HL-60 (cell line): ENCODE measurements around the gene MEN1.

ENCODE experiments used
- DNase-seq, 2 experiments: peaks; one replicate each; pipeline ENCODE4 v3.0.0-alpha.2; 2010 to 2020; ENCODE audit warnings: low read depth in 1 of 2, low spot score in 1 of 2
- H3K27ac ChIP-seq: fragments of 250-450 bp; sonication (Bioruptor Pico); replicated peaks from 2 replicates; pipeline ENCODE4 v1.5.1; 2020; ENCODE audit warnings: mild to moderate bottlenecking, moderate library complexity
- H3K27me3 ChIP-seq: fragments of 250-450 bp; sonication (Bioruptor Pico); 2 replicates; pipeline ENCODE4 v1.5.1; 2021; ENCODE audit warnings: mild to moderate bottlenecking, moderate library complexity; ENCODE audit not compliant: insufficient read depth, poor library complexity, severe bottlenecking
- H3K4me3 ChIP-seq: replicated peaks from 2 replicates; pipeline ENCODE4 v1.5.1; 2011; ENCODE audit warnings: mild to moderate bottlenecking, control low read depth, low read length; ENCODE audit not compliant: insufficient read depth
- GABPA ChIP-seq: IDR thresholded peaks from 2 replicates; pipeline ENCODE4 v1.6.1; 2012; ENCODE audit warnings: low read depth
- POLR2AphosphoS5 ChIP-seq: IDR thresholded peaks from 2 replicates; pipeline ENCODE4 v1.6.1; 2012; ENCODE audit warnings: low read depth
- SPI1 ChIP-seq: IDR thresholded peaks from 2 replicates; pipeline ENCODE4 v1.6.1; 2012; ENCODE audit warnings: low read depth, mild to moderate bottlenecking, borderline replicate concordance
- TF ChIP-seq, protein P1 (sequence below): IDR thresholded peaks from one replicate; pipeline ENCODE4 v1.5.1; 2011; ENCODE audit warnings: low read length, control low read depth, inconsistent platforms; ENCODE audit not compliant: insufficient read depth
- TF ChIP-seq, protein P2 (sequence below): IDR thresholded peaks from 2 replicates; pipeline ENCODE4 v1.6.1; 2012; ENCODE audit warnings: low read depth; ENCODE audit not compliant: insufficient replicate concordance

MEN1 gene

DNA sequence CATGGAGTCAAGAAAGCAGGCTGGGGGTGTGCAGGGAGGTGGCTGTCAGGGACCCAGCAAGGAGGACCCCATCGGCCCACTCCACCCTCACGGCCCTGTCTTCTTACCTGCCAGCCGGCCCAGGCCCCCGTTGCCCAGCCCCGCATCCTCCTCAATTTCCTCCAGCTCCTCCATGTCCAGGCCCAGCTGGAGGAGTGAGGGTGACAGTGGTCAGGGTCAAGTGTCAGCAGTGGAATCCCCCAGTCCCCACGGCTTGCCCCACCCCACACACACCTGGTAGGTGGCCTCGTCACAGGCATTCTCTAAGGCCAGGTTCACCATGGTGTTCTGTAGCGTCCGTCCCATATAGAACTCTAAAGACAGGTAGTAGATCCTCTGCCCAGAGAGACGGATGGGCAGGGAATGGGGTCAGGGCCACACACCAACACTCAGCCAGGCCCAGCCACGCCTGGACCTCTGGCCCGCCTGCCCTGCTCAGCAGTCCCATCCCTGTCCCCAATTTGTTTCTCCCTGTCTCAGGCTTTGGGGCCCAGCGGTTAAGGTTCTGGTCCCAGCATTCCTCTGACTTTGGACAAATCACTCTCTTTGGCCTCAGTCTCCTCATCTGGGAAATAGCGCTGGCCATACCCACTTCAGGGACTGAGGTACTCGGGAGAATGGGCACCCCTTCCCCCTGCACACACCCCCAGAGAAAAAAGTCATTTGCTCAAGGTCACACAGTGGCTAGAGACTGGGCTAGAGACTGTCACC, 51.8 kb downstream of the MEN1 start:
- no peak for DNase-seq
- TF ChIP-seq, protein P1, sequence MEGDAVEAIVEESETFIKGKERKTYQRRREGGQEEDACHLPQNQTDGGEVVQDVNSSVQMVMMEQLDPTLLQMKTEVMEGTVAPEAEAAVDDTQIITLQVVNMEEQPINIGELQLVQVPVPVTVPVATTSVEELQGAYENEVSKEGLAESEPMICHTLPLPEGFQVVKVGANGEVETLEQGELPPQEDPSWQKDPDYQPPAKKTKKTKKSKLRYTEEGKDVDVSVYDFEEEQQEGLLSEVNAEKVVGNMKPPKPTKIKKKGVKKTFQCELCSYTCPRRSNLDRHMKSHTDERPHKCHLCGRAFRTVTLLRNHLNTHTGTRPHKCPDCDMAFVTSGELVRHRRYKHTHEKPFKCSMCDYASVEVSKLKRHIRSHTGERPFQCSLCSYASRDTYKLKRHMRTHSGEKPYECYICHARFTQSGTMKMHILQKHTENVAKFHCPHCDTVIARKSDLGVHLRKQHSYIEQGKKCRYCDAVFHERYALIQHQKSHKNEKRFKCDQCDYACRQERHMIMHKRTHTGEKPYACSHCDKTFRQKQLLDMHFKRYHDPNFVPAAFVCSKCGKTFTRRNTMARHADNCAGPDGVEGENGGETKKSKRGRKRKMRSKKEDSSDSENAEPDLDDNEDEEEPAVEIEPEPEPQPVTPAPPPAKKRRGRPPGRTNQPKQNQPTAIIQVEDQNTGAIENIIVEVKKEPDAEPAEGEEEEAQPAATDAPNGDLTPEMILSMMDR = no peak
- TF ChIP-seq POLR2AphosphoS5 = no peak
- TF ChIP-seq SPI1 = no peak
- TF ChIP-seq GABPA = no peak
- TF ChIP-seq, protein P2, sequence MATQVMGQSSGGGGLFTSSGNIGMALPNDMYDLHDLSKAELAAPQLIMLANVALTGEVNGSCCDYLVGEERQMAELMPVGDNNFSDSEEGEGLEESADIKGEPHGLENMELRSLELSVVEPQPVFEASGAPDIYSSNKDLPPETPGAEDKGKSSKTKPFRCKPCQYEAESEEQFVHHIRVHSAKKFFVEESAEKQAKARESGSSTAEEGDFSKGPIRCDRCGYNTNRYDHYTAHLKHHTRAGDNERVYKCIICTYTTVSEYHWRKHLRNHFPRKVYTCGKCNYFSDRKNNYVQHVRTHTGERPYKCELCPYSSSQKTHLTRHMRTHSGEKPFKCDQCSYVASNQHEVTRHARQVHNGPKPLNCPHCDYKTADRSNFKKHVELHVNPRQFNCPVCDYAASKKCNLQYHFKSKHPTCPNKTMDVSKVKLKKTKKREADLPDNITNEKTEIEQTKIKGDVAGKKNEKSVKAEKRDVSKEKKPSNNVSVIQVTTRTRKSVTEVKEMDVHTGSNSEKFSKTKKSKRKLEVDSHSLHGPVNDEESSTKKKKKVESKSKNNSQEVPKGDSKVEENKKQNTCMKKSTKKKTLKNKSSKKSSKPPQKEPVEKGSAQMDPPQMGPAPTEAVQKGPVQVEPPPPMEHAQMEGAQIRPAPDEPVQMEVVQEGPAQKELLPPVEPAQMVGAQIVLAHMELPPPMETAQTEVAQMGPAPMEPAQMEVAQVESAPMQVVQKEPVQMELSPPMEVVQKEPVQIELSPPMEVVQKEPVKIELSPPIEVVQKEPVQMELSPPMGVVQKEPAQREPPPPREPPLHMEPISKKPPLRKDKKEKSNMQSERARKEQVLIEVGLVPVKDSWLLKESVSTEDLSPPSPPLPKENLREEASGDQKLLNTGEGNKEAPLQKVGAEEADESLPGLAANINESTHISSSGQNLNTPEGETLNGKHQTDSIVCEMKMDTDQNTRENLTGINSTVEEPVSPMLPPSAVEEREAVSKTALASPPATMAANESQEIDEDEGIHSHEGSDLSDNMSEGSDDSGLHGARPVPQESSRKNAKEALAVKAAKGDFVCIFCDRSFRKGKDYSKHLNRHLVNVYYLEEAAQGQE = no peak
- no peak overlapping the region for H3K27ac ChIP-seq
- H3K27me3 ChIP-seq = no peaks in the 10 kb centered on the region
- no peak overlapping the region for H3K4me3 ChIP-seq

DNA sequence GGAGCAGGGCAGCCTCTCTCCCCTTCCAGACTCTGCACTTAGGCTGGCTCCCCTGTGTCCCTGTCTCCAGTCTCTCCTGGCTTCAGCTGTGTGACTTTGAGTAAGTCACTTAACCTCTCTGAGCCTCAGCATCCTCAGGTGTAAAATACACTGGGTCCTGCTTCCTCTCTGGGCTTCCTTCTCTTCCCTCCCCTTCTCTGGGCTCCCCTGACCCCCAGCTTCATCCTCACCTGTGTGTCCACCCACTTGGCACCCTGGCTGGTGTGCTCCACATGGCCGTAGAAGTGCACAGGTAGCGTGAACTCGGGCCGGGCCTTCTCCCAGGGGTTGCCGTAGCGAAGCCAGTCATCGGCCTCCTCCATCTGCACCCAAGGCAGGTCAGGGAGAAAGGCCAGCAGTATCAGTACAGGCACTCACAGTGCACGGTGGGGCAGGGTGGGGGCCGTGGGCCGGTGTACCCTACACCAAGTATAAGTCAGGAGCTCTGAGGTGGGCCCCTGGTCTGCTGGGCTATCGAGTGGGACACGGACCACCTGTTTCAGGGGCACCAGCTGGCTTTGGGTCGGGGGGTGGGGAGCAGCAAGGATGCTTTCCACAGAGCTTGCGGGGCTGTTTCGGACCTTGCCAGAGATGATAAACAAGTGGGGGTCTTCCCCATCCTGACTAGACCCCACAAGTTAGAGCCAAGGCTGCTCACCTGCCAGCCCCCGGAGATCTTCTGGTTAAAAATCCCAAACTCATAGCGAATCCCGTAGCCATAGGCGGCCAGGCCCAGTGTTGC, 52.6 kb downstream of the MEN1 start:
- TF ChIP-seq GABPA (no peak), SPI1 (no peak)
- TF ChIP-seq, protein P1 = no peak
- TF ChIP-seq, protein P2 = no peak
- no peak overlapping the region for H3K4me3 ChIP-seq
- no peak overlapping the region for H3K27ac ChIP-seq
- no peak for DNase-seq
- H3K27me3 ChIP-seq = no peaks in the 10 kb centered on the region

DNA sequence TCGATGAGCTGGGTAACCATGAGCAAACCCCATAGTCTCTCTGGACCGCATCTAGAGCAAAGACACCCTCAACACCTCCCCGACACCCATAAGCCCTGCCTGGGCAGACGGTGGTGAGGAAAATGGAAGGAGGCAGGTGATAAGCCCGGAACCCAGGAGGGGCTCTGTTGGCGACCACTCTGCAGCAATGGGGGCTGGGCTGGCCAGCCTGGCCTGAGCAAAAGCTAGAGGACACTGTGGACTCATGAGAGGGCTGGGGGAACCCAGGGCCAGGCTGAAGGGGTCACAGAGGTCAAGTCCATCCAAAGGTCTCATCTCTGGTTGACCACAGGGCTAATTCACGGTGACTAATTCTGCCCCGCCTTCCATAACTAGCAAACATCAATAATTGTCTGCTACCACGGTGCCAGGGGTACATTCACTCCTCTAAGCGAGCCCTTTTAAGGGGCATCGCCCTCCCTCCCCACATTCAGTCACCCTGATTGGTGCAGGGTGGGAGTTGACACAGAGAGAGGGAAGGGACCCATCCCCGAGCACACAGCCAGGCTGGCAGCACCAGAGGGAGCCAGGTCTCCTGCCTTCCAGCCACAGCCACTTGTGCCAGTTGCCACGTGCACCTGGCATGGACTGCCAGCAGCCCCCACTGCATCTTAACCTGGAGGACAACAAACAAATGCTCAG, 54.5 kb downstream of the MEN1 start:
- Histone ChIP-seq H3K4me3 (no peak overlapping the region), H3K27me3 (no peaks in the 10 kb centered on the region), H3K27ac (no peak overlapping the region)
- no peak for DNase-seq
- TF ChIP-seq POLR2AphosphoS5 = no peak
- no peak for TF ChIP-seq SPI1
- TF ChIP-seq, protein P1 = no peak
- TF ChIP-seq, protein P2 = no peak
- no peak for TF ChIP-seq GABPA
